Stimulated activated CD4-positive, alpha-beta T cell treated with anti-CD3 and anti-CD28 coated beads, Interleukin-12 subunit alpha, Interleukin-12 subunit beta, amount 100 ng/mL, for 48 hours (primary cell): ENCODE data around the gene CD177.
"Not testable (repeated sequence)": the region's sequence is repeated elsewhere in the genome, so short reads cannot be mapped to it uniquely, and the experiment has no call there.

ENCODE experiments used
- DNase-seq, 3 donors: peaks; one replicate each; pipeline ENCODE4 v3.0.0-alpha.2; 2020; ENCODE audit warnings: low read depth in 2 of 3, low spot score in 1 of 3

The CD177 gene

DNA sequence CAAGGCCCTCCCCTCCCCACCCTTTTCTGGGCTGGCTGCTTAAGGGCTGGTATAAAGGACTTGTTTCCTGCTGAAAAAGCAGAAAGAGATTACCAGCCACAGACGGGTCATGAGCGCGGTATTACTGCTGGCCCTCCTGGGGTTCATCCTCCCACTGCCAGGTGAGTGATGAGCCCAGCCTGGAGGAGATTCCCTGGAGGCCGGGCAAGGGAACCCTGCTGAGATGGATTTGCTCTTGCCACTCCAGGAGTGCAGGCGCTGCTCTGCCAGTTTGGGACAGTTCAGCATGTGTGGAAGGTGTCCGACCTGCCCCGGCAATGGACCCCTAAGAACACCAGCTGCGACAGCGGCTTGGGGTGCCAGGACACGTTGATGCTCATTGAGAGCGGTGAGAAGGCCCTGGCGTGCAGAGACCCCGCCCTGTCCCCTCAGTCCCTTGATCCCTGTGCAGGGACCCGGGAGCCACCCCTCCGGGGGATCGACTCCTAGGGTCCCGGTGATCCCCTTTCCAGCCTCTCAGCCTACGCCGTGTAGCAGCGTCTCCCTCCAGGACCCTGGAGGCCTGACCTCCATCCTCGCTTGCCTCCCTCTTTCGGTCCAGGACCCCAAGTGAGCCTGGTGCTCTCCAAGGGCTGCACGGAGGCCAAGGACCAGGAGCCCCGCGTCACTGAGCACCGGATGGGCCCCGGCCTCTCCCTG, at the start of gene CD177:
CD177 (plus strand) TSS at position 81 of the 699 bp plus-strand sequence; CDS start at position 110, 29 bp downstream.
- DNase-seq, result no peak

GRCh38 chr19:43305642-43306041, 47.8 kb upstream of the CD177 start:
- DNase-seq, result no peak

GRCh38 chr19:43306097-43306496, 47.4 kb upstream of the CD177 start:
- DNase-seq, result no peak

DNA sequence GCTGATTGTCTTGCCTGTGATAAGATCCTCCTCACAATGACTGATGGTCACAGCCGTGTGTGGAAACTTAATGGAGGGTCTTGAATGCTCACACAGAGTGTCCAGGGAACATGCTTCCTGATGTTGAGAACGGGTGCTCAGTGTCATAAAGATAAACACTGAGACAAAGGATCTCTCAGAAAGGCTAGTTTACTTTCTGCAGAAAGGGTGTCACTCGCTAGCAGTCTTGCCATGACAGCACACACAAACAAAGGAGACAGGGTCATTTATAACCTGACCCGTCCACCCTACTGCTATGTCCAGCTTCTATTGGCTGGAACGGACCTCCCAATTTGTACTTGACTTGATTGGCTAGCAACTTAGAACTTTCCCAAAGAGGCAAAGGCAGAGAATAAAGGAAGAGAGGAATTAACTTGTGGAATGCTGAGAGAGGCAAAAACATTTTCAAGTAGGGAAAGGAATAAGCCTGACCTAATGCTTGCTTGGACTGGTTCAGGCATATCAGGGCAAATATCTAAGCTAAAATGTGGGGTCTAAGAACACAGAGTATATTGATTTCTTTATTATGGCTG, 45.2 kb upstream of the CD177 start:
- no peak for DNase-seq

DNA sequence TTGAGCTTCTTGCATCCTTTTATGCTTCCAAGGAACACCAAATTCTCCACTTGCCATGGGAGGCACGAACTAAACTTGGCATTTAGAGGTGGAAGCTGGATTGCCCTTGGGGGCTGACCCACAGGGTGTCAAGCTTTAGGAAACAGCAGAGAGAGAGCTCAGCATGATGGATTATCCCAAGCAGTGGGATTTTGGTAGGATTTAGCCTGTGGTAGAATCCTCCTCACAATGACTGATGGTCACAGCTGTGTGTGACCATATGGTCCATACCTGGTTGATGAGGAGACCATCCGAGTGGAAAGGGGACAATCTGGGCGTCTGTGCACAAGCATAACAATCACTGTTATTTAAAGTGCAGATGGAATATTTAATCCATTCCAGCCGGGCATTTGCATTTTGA, 44.0 kb upstream of the CD177 start:
- no peak for DNase-seq

GRCh38 chr19:43310221-43310620, 43.3 kb upstream of the CD177 start:
- no peak for DNase-seq

GRCh38 chr19:43311256-43311655, 42.2 kb upstream of the CD177 start:
- no peak for DNase-seq

- DNase-seq, result no peak
Measured at GRCh38 chr19:43311706-43312105, 41.8 kb upstream of the CD177 start.

GRCh38 chr19:43313711-43314495, 39.6 kb upstream of the CD177 start:
- no peak for DNase-seq

DNA sequence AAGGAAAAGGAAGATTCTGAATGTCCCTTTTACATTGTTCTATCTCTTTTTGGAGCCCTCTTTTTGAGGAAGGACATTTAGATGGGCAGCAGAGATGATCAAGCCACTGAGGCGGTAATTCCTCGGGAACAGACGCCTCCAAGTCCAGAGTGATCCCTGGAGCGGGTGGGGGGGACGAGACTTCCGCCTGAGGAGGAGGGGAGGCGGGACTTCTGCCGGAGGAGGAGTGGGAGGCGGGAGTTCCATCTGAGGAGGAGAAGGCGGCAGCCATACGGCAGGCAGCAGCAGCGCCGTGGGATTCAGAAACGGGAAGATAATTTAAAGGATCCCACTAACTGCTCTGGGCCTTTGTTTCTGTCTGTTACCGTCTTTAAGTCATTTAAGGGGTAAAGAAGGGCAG, 37.6 kb upstream of the CD177 start:
- no peak for DNase-seq

DNA sequence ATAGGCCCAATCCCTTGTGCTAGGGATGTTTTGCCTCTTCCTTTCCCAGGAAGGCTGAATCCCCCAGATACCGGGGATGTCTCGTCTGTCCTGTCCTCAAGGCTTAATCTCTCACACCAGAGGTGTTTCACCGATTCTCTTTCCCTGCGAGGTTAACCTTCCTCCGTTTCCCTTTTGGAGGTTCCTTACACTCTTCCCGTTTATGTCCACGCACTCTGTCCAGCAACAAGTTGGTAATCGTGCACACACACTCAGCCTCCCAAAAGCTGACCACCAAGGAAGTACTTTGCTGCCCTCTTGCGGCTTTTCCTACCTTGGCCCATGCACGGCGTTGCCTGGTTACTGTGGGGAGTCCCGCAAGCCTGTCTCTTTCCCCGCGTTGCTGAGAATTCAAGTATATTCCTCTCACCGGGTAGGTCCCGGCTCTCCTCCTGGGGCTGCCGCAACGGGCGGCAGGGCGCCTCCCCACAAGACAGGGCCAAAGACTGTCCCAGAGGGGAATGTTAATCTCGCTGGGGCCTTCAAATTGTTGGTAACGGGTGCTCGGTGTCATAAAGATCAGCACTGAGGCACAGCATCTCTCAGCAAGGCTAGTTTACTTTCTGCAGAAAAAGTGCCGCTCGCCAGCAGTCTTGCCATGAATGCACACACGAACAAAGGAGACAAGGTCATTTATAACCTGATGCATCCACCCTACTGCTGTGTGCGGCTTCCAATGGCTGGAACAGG, 36.7 kb upstream of the CD177 start:
- no peak for DNase-seq

DNA sequence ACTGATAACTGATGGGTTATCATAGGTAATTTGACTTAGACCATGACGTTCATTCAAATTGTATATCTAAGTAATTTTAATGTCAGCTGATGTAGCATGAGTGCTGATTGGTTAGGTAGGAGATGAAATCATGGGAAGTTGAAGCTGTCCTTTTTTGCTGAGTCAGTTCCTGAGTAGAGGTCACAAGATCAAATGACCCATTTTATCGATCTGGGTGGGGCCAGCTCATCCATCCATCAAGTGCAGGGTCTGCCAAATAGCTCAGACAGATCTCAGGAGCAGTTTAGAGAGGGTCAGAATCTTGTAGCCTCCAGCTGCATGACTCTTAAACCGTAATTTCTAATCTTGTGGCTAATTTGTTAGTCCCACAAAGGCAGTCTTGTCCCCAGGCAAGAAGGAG, 35.3 kb upstream of the CD177 start:
- DNase-seq, result no peak

GRCh38 chr19:43318796-43319314, 34.6 kb upstream of the CD177 start:
- DNase-seq, result no peak

DNA sequence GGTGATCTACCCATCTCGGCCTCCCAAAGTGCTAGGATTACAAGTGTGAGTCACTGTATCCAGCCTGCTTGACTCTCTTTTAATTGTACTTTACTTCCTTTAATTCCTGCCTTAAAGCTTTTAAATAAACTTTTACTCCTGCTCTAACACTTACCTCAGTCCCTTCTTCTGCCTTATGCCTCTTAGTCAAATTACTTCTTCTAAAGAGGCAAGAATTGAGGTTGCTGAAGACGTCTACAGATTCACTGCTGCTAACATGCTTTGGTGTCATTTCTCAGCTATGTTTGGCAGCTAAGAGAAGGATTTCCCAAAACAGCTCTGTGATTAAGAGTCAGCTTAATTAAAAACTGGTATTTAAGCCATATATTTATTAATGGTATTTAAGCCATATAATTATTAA, 32.9 kb upstream of the CD177 start:
- no peak for DNase-seq

GRCh38 chr19:43326761-43327160, 26.7 kb upstream of the CD177 start:
- DNase-seq, result not testable (repeated sequence)

GRCh38 chr19:43328561-43328960, 24.9 kb upstream of the CD177 start:
- not testable (repeated sequence) for DNase-seq

GRCh38 chr19:43329049-43329448, 24.4 kb upstream of the CD177 start:
- not testable (repeated sequence) for DNase-seq

DNA sequence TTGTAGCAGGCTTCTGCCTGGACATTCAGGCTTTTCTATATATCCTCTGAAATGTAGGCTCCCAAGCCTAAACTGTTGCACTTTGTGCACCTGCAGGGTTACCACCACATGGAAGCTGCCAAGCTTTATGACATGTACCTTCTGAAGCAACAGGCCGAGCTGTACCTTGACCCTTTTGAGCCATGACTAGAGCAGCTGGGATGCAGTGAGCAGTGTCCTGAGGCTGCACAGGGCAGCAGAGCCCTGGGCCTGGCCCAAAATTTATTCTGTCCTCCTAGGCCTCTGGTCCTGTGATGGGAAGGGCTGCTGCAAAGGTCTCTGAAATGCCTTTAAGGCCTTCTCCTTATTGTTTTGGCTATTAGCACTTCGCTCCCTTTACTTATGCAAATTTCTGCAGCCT, 23.5 kb upstream of the CD177 start:
- DNase-seq, result no peak

DNA sequence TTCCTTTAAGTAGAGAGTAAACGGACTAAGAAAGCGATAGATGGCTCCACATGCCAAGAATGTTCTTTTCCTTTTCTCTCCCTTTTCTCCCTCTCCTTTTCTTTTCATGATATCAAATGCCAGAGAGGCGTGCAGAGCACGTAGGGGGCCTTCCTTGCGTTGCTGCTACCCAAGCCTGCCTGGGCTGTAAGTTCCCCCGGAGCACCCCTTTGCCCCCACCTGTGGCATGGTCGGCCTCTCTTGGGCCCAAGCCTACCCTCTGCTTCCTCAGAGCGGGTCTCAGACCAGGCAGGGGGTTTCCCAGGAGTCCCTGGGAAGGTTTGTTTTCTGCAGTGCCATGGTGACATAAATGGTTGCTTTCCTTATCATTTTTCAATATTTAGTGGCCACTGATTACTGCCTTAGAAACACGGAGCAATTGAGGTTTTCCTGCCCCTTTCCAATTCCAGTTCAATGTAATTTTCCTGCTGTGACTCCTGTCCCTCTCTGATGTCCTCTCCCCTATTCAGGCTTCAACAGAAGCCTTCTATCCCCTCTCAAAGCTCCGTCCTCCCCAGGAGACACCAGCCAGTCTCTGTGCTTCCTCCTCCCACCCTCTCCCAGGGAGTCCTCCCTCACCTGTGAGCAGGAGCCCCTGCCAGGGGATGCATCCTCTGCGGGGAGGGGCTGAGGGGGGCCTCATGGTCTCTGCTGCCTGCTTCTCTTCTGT, 22.6 kb upstream of the CD177 start:
- no peak for DNase-seq

GRCh38 chr19:43331435-43332010, 22.0 kb upstream of the CD177 start:
- DNase-seq, result no peak
